Psoas muscle (tissue), 8 donors: ENCODE results near the gene SRR. TPM values are rescaled to one million over a fixed set of nuclear protein-coding genes. Genes with fewer than 3 reads are reported as not detected.
"Not testable (repeated sequence)": the region's sequence is repeated elsewhere in the genome, so short reads cannot be mapped to it uniquely, and the experiment has no call there.

Experiments used
- ATAC-seq, 4 donors: fragments of 200-7000 bp; cut with Tn5 transposase; one replicate each; pipeline ENCODE4 v1.9.1; 2020; ENCODE audit warnings: moderate library complexity in 3 of 4, mild to moderate bottlenecking in 2 of 4
- DNase-seq, 2 donors: peaks; one replicate each; pipeline ENCODE4 v3.0.0-alpha.2; 2020
- H3K27ac ChIP-seq: fragments of 200-600 bp; one replicate; pipeline ENCODE4 v1.8.0; 2022
- H3K27me3 ChIP-seq, 3 donors: fragments of 200-600 bp in 1 of 3; one replicate each; pipeline versions ENCODE4 v1.6.1 to v1.8.0; 2013 to 2022; ENCODE audit warnings: low read length in 2 of 3, mild to moderate bottlenecking in 2 of 3, moderate library complexity in 1 of 3; ENCODE audit not compliant: insufficient read depth in 3 of 3
- H3K36me3 ChIP-seq, 2 donors: fragments of 200-600 bp in 1 of 2; one replicate each; pipeline versions ENCODE4 v1.6.1 to v1.8.0; 2013 to 2022; ENCODE audit warnings: low read depth in 1 of 2, mild to moderate bottlenecking in 1 of 2, moderate library complexity in 1 of 2; ENCODE audit not compliant: insufficient read depth in 1 of 2
- H3K4me1 ChIP-seq: fragments of 200-600 bp; one replicate; pipeline ENCODE4 v1.8.0; 2022
- H3K4me3 ChIP-seq: fragments of 200-600 bp; one replicate; pipeline ENCODE4 v1.8.0; 2022; ENCODE audit warnings: mild to moderate bottlenecking
- H3K9me3 ChIP-seq: fragments of 200-600 bp; one replicate; pipeline ENCODE4 v1.8.0; 2022
- CTCF ChIP-seq: fragments of 200-600 bp; IDR thresholded peaks from one replicate; pipeline ENCODE4 v1.8.0; 2022; ENCODE audit warnings: antibody characterized with exemption
- WGBS, 3 donors: extraction: QIAGEN DNeasy Blood & Tissue Kit; methylation state at CpG; one replicate each; pipeline versions ENCODE4 v1.1.6 to v1.1.7; 2013; 5-methylcytosine and 5-hydroxymethylcytosine counted together
- intact Hi-C, 2 donors: fragments of 100-400 bp; cut with DNase I; formaldehyde crosslinking; loops; one replicate each; pipeline versions ENCODE4 v1.11.0 to v1.14.2; 2022
- polyA plus RNA-seq, 3 donors: library from polyadenylated mRNA; stranded (reverse); fragments of 200-250 nt; gene quantifications; one replicate each; pipeline ENCODE4 v1.2.3, GENCODE V29; 2013
- total RNA-seq, 4 donors: library from RNA; stranded (reverse); fragmentation: NEBNext Ultra II Directional in 2 of 4; extraction: Animal tissue kit (Norgen Biotek cat#: 25700) in 2 of 4; gene quantifications; one replicate each; pipeline versions ENCODE4 v1.2.1 to v1.2.4, GENCODE V29; 2021 to 2023
- donor health status: healthy with polysubstance abuse.
- donor health status: DM: no; HTN: no; CAD: no; lungs with moderate emphysema.
- donor health status: Bipolar disorder and iron deficiency.
- donor health status: healthy.
- donor health status: DM: yes; HTN: yes; CAD: no.
- donor health status: DM: no; HTN: no; CAD: no.
- donor health status: DM: no; HTN: no; CAD: no.
- donor health status: DM: yes; HTN: yes; CAD: no.

Gene SRR
- total and polyA plus RNA-seq, 7 donors: 2.2 to 9.6 (median 5.1) TPM

GRCh38 chr17:2312736-2313135 lies 9.0 kb downstream of the SRR start:
- WGBS, 3 donors: 87 to 96% (median 92%) methylated on average over 5 of the region's 5 CpGs
- DNase-seq: no peak
- no peaks in the 10 kb centered on the region for H3K27me3 ChIP-seq
- intact Hi-C loops: loop anchor here in 1 of 2 donors (10.0 kb wide), 1 partner anchor 648 kb away; no protein-coding TSS in a partner anchor
- TF ChIP-seq CTCF: no peak
- H3K9me3 ChIP-seq: no peaks in the 10 kb centered on the region
- no peaks in the 10 kb centered on the region for H3K36me3 ChIP-seq
- H3K4me1 ChIP-seq: no peaks in the 10 kb centered on the region
- H3K27ac ChIP-seq: no peak overlapping the region
- H3K4me3 ChIP-seq: no peak overlapping the region
- ATAC-seq: no peak

- H3K4me3 ChIP-seq, ATAC-seq, H3K27me3 ChIP-seq, H3K9me3 ChIP-seq, DNase-seq, H3K27ac ChIP-seq, H3K4me1 ChIP-seq: not testable (repeated sequence)
- intact Hi-C loops: loop anchor here in 1 of 2 donors (10.0 kb wide), 1 partner anchor 652 kb away; no protein-coding TSS in a partner anchor
- WGBS, 3 donors: 87 to 88% (median 88%) methylated on average over 7 of the region's 7 CpGs
- peaks cover 3 to 15% of the 10 kb centered on the region in 2 donors for H3K36me3 ChIP-seq
Observed at GRCh38 chr17:2316916-2317205, 13.1 kb downstream of the SRR start.

GRCh38 chr17:2317796-2318195 lies 14.0 kb downstream of the SRR start:
- Histone ChIP-seq H3K27me3 (no peaks in the 10 kb centered on the region), H3K27ac (no peak overlapping the region), H3K36me3 (peaks cover 5 to 24% of the 10 kb centered on the region in 2 donors), H3K4me3 (no peak overlapping the region), H3K4me1 (no peaks in the 10 kb centered on the region), H3K9me3 (no peaks in the 10 kb centered on the region)
- intact Hi-C loops: loop anchor here in 1 of 2 donors (10.0 kb wide), 1 partner anchor 653 kb away; no protein-coding TSS in a partner anchor
- no peak for TF ChIP-seq CTCF
- no peak for ATAC-seq
- DNase-seq: no peak
- WGBS, 3 donors: 85 to 92% (median 91%) methylated on average over 3 of the region's 3 CpGs

- no peak for TF ChIP-seq CTCF
- intact Hi-C loops: loop anchor here in 1 of 2 donors (10.0 kb wide), 1 partner anchor 654 kb away; no protein-coding TSS in a partner anchor
- no peaks in the 10 kb centered on the region for H3K4me1 ChIP-seq
- DNase-seq: no peak
- H3K27me3 ChIP-seq: no peaks in the 10 kb centered on the region
- no peaks in the 10 kb centered on the region for H3K9me3 ChIP-seq
- no peak for ATAC-seq
- H3K36me3 ChIP-seq: peaks cover 16 to 37% of the 10 kb centered on the region in 2 donors
- no peak overlapping the region for H3K27ac ChIP-seq
- no peak overlapping the region for H3K4me3 ChIP-seq
Observed at GRCh38 chr17:2319051-2319450, 15.3 kb downstream of the SRR start.

- Histone ChIP-seq H3K4me1 (no peaks in the 10 kb centered on the region), H3K9me3 (no peaks in the 10 kb centered on the region), H3K27ac (no peak overlapping the region), H3K27me3 (no peaks in the 10 kb centered on the region), H3K4me3 (no peak overlapping the region), H3K36me3 (peaks cover 26 to 60% of the 10 kb centered on the region in 2 donors)
- intact Hi-C loops: no loop called here
- WGBS, 3 donors: 31 to 42% (median 36%) methylated on average over 1 of the region's 1 CpG
- DNase-seq (no peak), ATAC-seq (no peak)
- no peak for TF ChIP-seq CTCF
Observed at GRCh38 chr17:2321399-2321798, 17.6 kb downstream of the SRR start.
